HEK293 (cell line): ENCODE results near the gene MRPL11.

Source experiments
- CTCF ChIA-PET: fragments of 350-600 bp; formaldehyde crosslinking; extraction: SDS; loops from one replicate; lab custom pipeline; 2021; ENCODE audit warnings: antibody characterized with exemption; lab: Yijun Ruan, JAX
- POLR2A ChIA-PET: fragments of 300-600 bp; formaldehyde crosslinking; extraction: SDS; loops from one replicate; lab custom pipeline; 2020; ENCODE audit warnings: antibody characterized with exemption, inconsistent platforms; lab: Yijun Ruan, JAX
- H3K27ac ChIP-seq: fragments of 200-500 bp; sonication (Bioruptor generic); 2 replicates; pipeline ENCODE4 v1.5.1; 2014; ENCODE audit warnings: low read depth, low read length, control low read depth, inconsistent platforms; ENCODE audit errors: extremely low read depth
- H3K36me3 ChIP-seq, 2 experiments: fragments of 200-500 bp in 1 of 2; sonication (Bioruptor generic) in 1 of 2; 1 replicate in 1 of 2; 2 replicates in 1 of 2; pipeline ENCODE4 v1.5.1; 2014 to 2017; ENCODE audit warnings: inconsistent platforms in 2 of 2, low read length in 2 of 2; ENCODE audit not compliant: control insufficient read depth in 2 of 2, insufficient read depth in 1 of 2
- H3K4me1 ChIP-seq: fragments of 200-500 bp; sonication (Bioruptor generic); 2 replicates; pipeline ENCODE4 v1.5.1; 2014; ENCODE audit warnings: mild to moderate bottlenecking, low read length, inconsistent platforms; ENCODE audit not compliant: control insufficient read depth, insufficient read depth
- H3K4me3 ChIP-seq: 2 replicates; pipeline ENCODE4 v1.5.1; 2011; ENCODE audit warnings: low read depth, mild to moderate bottlenecking, control low read depth, low read length, moderate library complexity
- H3K9me3 ChIP-seq: fragments of 200-500 bp; sonication (Bioruptor generic); 2 replicates; pipeline ENCODE4 v1.5.1; 2014; ENCODE audit warnings: low read depth, low read length, inconsistent platforms; ENCODE audit not compliant: control insufficient read depth, insufficient read depth
- ELK4 ChIP-seq: IDR thresholded peaks from 2 replicates; pipeline ENCODE4 v1.6.1; 2011; ENCODE audit warnings: mild to moderate bottlenecking, low read depth, low read length, borderline replicate concordance
- GFI1B ChIP-seq: fragments of 450-650 bp; formaldehyde crosslinking; IDR thresholded peaks from 2 replicates; pipeline ENCODE4 v1.5.1; 2016; ENCODE audit warnings: missing biosample characterization, missing genetic modification characterization
- GLI2 ChIP-seq: fragments of 450-650 bp; formaldehyde crosslinking; IDR thresholded peaks from 2 replicates; pipeline ENCODE4; 2017; ENCODE audit warnings: missing biosample characterization, missing genetic modification characterization, low read depth, borderline replicate concordance
- HOXC10 ChIP-seq: sonication (generic); formaldehyde crosslinking; IDR thresholded peaks from 2 replicates; pipeline ENCODE4 v1.8.1; 2023; ENCODE audit warnings: mild to moderate bottlenecking, missing genetic modification reagents
- KLF1 ChIP-seq: fragments of 450-650 bp; formaldehyde crosslinking; IDR thresholded peaks from 2 replicates; pipeline ENCODE4 v1.5.1; 2016; ENCODE audit warnings: missing biosample characterization, missing genetic modification characterization
- SP2 ChIP-seq: fragments of 450-650 bp; formaldehyde crosslinking; IDR thresholded peaks from 2 replicates; pipeline ENCODE4 v1.5.1; 2016; ENCODE audit warnings: missing biosample characterization, missing genetic modification characterization
- ZBTB6 ChIP-seq: fragments of 450-650 bp; formaldehyde crosslinking; IDR thresholded peaks from 2 replicates; pipeline ENCODE4 v1.5.1; 2017; ENCODE audit warnings: missing biosample characterization, missing genetic modification characterization
- ZNF121 ChIP-seq: fragments of 450-650 bp; formaldehyde crosslinking; IDR thresholded peaks from 2 replicates; pipeline ENCODE4 v1.5.1; 2016; ENCODE audit warnings: missing biosample characterization, missing genetic modification characterization
- ZNF132 ChIP-seq: fragments of 450-650 bp; formaldehyde crosslinking; IDR thresholded peaks from 2 replicates; pipeline ENCODE4 v1.5.1; 2017; ENCODE audit warnings: missing biosample characterization, missing genetic modification characterization, borderline replicate concordance
- ZNF140 ChIP-seq: fragments of 450-650 bp; formaldehyde crosslinking; IDR thresholded peaks from 2 replicates; pipeline ENCODE4 v1.5.1; 2016; ENCODE audit warnings: missing biosample characterization, missing genetic modification characterization
- ZNF184 ChIP-seq: fragments of 450-650 bp; IDR thresholded peaks from 2 replicates; pipeline ENCODE4 v1.5.1; 2018; ENCODE audit warnings: missing biosample characterization, mild to moderate bottlenecking, missing genetic modification characterization
- ZNF202 ChIP-seq: fragments of 450-650 bp; formaldehyde crosslinking; IDR thresholded peaks from 2 replicates; pipeline ENCODE4 v1.5.1; 2016; ENCODE audit warnings: missing biosample characterization, missing genetic modification characterization, borderline replicate concordance
- ZNF302 ChIP-seq: fragments of 450-650 bp; formaldehyde crosslinking; IDR thresholded peaks from 2 replicates; pipeline ENCODE4 v1.5.1; 2016; ENCODE audit warnings: missing biosample characterization, missing genetic modification characterization, low read depth
- ZNF335 ChIP-seq: fragments of 450-650 bp; formaldehyde crosslinking; conservative IDR thresholded peaks from 2 replicates; pipeline ENCODE4 v1.5.1; 2016; ENCODE audit warnings: missing biosample characterization, missing genetic modification characterization
- ZNF341 ChIP-seq: fragments of 450-650 bp; formaldehyde crosslinking; IDR thresholded peaks from 2 replicates; pipeline ENCODE4; 2016; ENCODE audit warnings: low read depth, missing biosample characterization, missing genetic modification characterization
- ZNF37A ChIP-seq: fragments of 450-650 bp; IDR thresholded peaks from 2 replicates; pipeline ENCODE4 v1.5.1; 2018; ENCODE audit warnings: missing biosample characterization, missing genetic modification characterization
- ZNF449 ChIP-seq: fragments of 450-650 bp; formaldehyde crosslinking; IDR thresholded peaks from 2 replicates; pipeline ENCODE4 v1.5.1; 2017; ENCODE audit warnings: missing biosample characterization, mild to moderate bottlenecking, missing genetic modification characterization, moderate library complexity
- ZNF530 ChIP-seq: fragments of 450-650 bp; formaldehyde crosslinking; IDR thresholded peaks from 2 replicates; pipeline ENCODE4 v1.5.1; 2016; ENCODE audit warnings: low read depth, missing biosample characterization, missing genetic modification characterization
- ZNF596 ChIP-seq: fragments of 450-650 bp; IDR thresholded peaks from 2 replicates; pipeline ENCODE4 v1.5.0; 2018; ENCODE audit warnings: missing biosample characterization, mild to moderate bottlenecking, missing genetic modification characterization, moderate library complexity
- ZSCAN30 ChIP-seq: fragments of 450-650 bp; IDR thresholded peaks from 2 replicates; pipeline ENCODE4 v1.5.1; 2018; ENCODE audit warnings: missing biosample characterization, mild to moderate bottlenecking, missing genetic modification characterization, moderate library complexity
- ZXDB ChIP-seq: fragments of 450-650 bp; formaldehyde crosslinking; IDR thresholded peaks from 2 replicates; pipeline ENCODE4 v1.5.1; 2016; ENCODE audit warnings: missing biosample characterization, missing genetic modification characterization
- TF ChIP-seq, protein P1 (sequence below): fragments of 450-650 bp; formaldehyde crosslinking; IDR thresholded peaks from 2 replicates; pipeline ENCODE4 v1.5.1; 2016; ENCODE audit warnings: missing biosample characterization, missing genetic modification characterization

Gene MRPL11

DNA sequence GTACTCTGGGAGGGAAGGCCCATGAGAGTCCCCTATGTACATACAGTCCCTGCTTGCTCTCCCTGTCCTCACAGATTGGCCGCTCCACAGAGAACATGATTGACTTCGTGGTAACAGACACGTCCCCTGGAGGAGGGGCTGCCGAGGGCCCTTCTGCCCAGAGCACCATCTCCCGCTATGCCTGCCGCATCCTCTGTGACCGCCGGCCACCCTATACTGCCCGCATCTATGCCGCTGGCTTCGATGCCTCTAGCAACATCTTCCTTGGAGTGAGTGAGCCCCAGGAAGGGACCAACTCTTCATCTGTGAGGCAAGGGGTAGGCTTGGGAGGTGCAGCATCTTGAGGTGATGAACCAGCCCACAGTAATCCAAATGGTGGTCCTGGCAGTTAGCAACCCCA lies 34.5 kb upstream of the MRPL11 start (continued):
- TF ChIP-seq ZNF302 (tag by site-specific recombination), result no peak
- no peak for TF ChIP-seq ZNF530 (tag by site-specific recombination)
- no peak for TF ChIP-seq ZNF121 (tag by site-specific recombination)
- no peak for TF ChIP-seq ZSCAN30 (tag by site-specific recombination)
- no peak for TF ChIP-seq SP2
- TF ChIP-seq ZNF37A, result no peak
- no peak for TF ChIP-seq ZNF449 (tag by site-specific recombination)
- no peak for TF ChIP-seq ZNF132 (tag by site-specific recombination)
- no peak for TF ChIP-seq ZNF184

GRCh38 chr11:66472054-66472453 lies 33.4 kb upstream of the MRPL11 start:
- Histone ChIP-seq H3K27ac (no peak overlapping the region), H3K4me3 (no peak overlapping the region), H3K9me3 (no peaks in the 10 kb centered on the region), H3K4me1 (no peaks in the 10 kb centered on the region), H3K36me3 (peaks cover 0 to 62% of the 10 kb centered on the region in 2 experiments; a peak in 2 of 3 replicates)
- CTCF ChIA-PET, result no interaction called here
- POLR2A ChIA-PET, result no interaction called here
- TF ChIP-seq KLF1 (tag by site-specific recombination), result no peak
- no peak for TF ChIP-seq ZXDB (tag by site-specific recombination)
- no peak for TF ChIP-seq ZNF202
- no peak for TF ChIP-seq ZNF140 (tag by site-specific recombination)
- TF ChIP-seq ZNF596 (tag by site-specific recombination), result no peak
- no peak for TF ChIP-seq ZNF341
- no peak for TF ChIP-seq GLI2
- TF ChIP-seq HOXC10 (CRISPR knock-in tag), result no peak
- TF ChIP-seq, protein P1, sequence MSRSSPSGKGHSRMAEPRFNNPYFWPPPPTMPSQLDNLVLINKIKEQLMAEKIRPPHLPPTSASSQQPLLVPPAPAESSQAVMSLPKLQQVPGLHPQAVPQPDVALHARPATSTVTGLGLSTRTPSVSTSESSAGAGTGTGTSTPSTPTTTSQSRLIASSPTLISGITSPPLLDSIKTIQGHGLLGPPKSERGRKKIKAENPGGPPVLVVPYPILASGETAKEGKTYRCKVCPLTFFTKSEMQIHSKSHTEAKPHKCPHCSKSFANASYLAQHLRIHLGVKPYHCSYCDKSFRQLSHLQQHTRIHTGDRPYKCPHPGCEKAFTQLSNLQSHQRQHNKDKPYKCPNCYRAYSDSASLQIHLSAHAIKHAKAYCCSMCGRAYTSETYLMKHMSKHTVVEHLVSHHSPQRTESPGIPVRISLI (tag by site-specific recombination), result no peak
- no peak for TF ChIP-seq ELK4

DNA sequence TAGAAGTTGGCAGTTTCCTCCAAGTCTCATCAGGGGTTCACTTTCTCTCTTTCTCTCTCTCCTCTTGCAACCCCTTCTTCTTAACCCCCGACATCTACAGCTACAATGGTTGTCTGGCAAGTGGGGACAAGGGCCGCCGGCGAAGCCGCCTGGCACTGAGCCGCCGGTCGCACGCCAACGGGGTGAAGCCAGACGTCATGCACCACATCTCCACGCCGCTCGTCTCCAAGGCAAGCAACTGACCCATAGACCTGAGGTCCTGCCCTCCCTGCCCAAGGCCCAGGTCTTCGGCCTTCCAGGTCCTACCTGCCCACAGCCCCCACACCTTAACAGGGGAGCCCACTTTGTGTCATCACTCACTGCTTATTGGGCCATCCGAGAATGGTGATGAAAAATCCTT lies 32.5 kb upstream of the MRPL11 start:
- Histone ChIP-seq H3K27ac (no peak overlapping the region), H3K4me3 (no peak overlapping the region), H3K4me1 (no peaks in the 10 kb centered on the region), H3K9me3 (no peaks in the 10 kb centered on the region), H3K36me3 (peaks cover 0 to 61% of the 10 kb centered on the region in 2 experiments; a peak in 2 of 3 replicates)
- ChIA-PET POLR2A (interaction anchor here (6.2 kb wide), 1 partner anchor 8 kb away, joined by 64 read pairs; the partner anchor contains the start of gene DPP3), CTCF (interaction anchor here (0.7 to 3.2 kb wide), 3 partner anchors 32 to 207 kb away, joined by 3 to 17 read pairs (median 4); partner anchors contain the start of gene MRPL11)
- TF ChIP-seq ZNF335 (tag by site-specific recombination) (no peak), ZNF140 (tag by site-specific recombination) (no peak), GFI1B (no peak), ZBTB6 (no peak)
